Stimulated activated CD4-positive, alpha-beta T cell treated with anti-CD3 and anti-CD28 coated beads, Interleukin-15, amount 100 ng/mL, for 48 hours (primary cell): ENCODE measurements around the gene GALNT2.

ENCODE experiments used
- DNase-seq, 2 donors: peaks; one replicate each; pipeline ENCODE4 v3.0.0-alpha.2; 2020; ENCODE audit warnings: low read depth in 2 of 2

GALNT2 gene

DNA sequence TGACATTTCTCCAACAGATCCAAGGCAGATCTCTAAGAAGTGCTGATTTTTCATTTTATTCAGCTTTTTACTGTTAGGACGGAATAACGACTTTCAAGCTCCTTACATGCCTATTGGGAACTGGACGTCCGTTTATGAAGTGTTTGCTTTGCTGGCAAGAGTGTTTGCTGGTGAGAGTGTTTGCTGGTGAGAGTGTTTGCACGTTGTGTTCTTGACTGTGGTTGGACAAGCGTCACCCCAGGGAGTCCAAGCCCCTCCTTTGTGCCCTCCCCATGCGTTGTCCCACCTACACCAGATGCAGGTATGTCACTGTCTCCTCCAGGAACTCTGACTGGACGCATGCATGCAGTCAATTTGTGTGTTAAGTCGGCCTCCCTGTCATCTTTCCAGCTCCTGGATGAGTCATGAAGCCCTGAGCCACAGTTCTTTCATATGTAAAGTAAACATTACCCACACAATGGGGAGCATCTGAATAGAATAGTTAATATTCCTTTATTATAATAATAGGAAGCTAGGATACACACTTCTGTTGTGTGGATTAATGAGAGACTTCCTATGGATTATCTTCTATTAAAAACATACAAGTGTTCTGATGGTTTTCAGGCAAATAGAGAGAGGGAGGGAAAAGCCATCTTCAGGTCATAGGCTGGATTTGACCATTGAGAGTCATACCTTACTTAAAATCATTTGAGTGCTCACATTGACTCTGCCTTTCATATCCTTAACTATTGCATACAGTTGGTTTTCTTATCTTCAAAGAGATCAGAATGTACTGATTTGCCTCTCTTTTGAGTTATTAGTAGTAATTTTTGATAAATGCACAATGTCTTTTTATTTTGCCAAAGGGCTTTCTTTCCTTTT lies 119.2 kb downstream of the GALNT2 start:
- DNase-seq, result peak in 1 of 2 donors; percentile 16

DNA sequence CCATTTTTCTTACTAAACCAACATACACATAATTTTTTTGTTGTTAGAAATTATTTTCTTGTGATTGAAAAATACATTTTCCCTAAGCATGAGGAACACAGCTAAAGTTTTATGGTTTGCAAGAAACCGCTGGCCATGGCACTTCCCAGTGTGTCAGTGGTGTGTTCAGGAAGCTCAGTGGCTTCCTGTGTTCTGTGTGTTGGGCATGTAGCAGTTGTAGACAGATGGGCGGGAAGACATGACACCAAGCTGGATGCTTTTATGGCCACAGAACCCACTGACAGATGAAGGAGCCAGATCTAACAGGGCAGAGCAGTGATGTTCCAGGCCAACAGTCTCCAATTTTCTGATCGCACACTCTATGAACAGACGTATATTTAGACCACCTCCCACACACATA lies 119.8 kb downstream of the GALNT2 start:
- no peak for DNase-seq

DNA sequence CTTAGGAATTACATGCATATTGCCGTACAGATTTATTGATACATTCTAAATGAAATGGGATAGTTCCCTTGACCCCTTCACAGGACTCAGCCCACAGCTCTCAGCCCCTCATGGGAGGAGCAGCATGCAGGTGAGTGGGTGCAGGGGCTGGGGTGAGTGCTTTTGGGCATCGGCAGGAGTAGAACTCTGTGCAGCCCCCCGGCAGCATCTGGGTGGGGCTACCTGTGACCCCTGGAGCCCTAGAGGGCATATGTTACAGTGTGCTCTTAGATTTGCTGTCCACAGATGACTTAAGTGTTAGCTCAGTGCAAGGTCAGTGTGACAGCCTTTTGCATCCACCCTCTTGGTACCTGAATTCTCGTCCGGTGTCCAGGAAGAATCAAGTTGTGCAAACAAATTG lies 120.3 kb downstream of the GALNT2 start:
- no peak for DNase-seq

DNA sequence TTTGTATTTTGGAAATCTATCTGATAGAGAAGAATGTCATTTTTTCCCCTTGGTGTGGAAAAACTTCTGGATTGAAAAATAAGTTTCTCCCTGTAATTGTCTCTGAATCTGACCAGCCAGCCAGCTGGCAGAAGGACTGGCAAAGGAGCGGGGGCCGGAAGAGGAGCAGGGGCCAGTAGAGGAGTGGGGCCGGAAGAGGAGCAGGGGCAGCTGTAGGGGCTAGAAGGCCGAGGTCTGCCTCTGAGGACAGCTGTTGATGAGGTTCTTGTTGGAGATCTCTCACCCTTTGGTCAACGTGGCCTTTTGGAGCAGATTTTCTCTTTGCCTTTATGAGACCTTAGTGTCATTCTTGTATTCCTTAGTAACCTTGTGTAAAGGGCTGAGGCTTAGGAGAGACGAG lies 121.8 kb downstream of the GALNT2 start:
- no peak for DNase-seq

GRCh38 chr1:230189341-230189740 lies 122.3 kb downstream of the GALNT2 start:
- no peak for DNase-seq

DNA sequence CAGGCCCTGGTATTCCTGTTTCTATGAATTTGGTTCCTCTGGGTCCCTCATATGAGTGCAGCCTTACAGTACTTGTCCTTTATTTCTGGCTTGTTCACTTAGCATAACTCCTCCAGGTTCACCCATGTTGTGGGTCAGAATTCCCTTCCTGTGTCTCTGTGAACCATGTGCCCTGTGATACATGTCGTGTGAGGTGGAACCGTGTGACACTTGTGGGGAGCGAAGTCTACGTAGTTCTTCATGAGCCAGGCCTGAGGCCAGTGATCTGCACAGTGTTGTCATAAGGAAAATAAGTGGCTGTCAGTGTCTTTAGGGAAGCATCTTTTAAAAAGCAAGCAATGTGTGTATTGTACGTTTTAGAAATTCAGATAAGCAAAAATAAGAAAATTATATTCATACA lies 122.8 kb downstream of the GALNT2 start:
- DNase-seq, result no peak

- DNase-seq, result no peak
Measured at GRCh38 chr1:230191079-230191804, 124.2 kb downstream of the GALNT2 start.

- DNase-seq, result no peak
Measured at GRCh38 chr1:230191855-230192254, 124.8 kb downstream of the GALNT2 start.

DNA sequence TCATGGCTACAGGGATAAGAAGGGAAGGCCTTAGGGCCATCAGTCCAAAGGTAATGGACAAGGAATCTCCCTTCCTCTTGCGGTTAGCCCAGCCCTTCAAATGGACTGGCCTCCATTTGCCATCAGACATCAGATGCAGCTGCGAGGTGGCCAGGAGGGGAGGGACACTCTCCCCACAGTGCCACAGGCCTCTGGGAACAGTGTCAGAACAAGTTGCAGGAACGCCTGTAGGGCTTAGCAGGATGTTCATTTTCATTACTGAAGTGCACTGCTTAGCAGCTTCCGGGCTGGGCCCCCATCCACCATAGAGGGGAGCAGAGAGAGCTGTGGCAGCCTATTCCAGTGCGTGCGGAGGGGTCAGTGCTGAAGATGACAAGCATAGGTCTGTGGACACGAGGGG lies 127.5 kb downstream of the GALNT2 start:
- DNase-seq, result no peak

DNA sequence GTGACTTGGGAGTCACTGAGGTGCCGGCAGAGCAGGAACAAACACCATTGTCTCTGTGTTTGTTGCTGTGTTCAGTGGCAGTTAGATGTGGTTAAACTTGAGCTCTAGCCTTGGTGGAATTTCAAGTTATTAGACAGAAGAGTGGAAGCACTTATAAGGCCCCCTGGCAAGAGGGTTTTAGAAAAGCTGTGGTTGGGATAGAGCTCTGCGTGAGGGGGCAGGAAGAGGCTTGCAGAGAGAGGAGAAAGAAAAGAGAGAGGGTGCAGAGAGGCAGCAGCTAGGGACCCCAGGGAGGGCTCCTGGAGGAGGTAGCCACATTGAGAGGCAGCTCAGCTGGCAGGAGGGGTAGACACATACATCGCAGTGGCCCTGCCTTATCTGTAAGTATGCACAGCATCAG lies 128.2 kb downstream of the GALNT2 start:
- DNase-seq, result no peak

- DNase-seq, result no peak
Measured at GRCh38 chr1:230196077-230196476, 129.0 kb downstream of the GALNT2 start.

GRCh38 chr1:230197644-230198567 lies 130.9 kb downstream of the GALNT2 start:
- DNase-seq, result no peak

GRCh38 chr1:230199034-230199433 lies 132.0 kb downstream of the GALNT2 start:
- DNase-seq, result no peak

DNA sequence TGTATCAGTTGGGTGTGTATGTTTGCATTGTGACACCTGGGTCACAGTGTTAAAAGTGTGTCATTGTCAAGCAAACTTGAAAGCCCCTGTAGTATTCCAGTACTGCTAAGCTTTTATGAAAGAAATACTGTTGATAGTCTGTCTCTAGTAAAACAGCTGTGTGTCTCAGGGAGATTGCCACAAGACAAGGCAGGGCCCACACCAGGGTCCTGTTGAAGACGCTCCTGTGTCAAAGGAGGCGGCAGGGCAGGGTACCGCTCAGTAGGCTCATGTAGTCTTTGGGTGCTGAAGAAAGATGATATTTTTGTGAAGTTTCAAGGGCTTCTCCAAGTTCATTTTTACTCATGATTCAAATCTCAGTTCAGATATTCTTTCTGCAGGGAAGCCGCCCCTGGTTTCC lies 132.5 kb downstream of the GALNT2 start:
- no peak for DNase-seq

DNA sequence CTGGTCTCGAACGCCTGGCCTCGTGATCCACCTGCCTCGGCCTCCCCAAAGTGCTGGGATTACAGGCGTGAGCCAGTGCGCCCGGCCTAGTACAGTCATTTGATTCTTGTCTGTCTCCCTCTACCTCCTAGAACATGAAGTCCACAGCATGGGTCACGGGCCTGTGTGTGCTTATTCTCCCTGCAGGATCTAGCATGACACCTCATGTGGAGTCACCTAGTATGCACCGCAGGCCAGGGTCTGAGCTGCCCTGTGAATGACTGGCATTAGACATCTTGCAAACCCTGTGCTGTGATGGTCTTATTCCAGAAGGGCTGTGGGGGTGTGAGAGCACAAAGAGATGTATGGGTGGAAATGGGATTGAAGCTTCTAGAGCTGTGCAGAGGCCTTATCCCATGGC lies 133.2 kb downstream of the GALNT2 start:
- no peak for DNase-seq

DNA sequence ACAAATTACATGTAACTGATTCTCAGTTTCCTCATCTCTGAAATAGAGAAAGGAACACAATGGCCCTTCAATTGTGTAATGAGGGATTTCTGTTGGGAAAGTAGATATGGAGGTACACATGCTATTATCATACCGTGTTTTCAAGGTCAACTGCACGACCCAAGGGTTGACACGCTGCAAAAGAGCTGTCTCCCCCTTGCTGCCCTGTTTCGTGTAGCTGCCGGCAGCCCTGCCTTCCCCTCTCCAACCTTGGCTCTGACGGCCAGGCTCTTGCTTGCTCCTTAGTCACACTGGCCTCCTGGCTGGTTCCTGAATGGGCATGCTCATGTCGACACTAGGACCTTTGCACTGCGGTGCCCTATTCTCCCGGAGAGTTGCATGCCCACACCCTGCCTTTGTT lies 134.4 kb downstream of the GALNT2 start:
- no peak for DNase-seq

GRCh38 chr1:230204842-230205241 lies 137.8 kb downstream of the GALNT2 start:
- no peak for DNase-seq

DNA sequence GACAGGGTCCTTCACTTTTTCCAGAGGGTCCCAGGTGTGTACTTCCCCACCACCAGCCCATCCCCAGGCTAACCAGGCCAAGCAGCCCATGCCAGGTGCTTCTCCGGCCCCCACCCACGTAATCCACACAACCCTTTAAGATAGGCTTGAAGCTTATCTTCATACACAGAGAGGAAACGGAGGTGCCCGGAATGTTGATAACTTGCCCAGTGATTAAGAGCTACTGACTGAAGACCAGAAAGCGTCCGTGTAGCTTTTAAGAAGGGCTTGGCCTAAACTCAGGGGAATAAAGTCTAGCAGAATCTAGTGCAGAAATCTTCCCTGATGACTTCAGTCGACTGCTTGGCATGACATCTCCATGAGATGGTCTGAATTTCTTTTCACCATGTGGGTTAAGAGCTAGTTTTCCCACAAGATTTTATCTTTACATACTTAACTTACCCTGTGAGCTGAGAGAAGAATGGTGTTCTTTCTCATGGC lies 138.7 kb downstream of the GALNT2 start:
- no peak for DNase-seq

DNA sequence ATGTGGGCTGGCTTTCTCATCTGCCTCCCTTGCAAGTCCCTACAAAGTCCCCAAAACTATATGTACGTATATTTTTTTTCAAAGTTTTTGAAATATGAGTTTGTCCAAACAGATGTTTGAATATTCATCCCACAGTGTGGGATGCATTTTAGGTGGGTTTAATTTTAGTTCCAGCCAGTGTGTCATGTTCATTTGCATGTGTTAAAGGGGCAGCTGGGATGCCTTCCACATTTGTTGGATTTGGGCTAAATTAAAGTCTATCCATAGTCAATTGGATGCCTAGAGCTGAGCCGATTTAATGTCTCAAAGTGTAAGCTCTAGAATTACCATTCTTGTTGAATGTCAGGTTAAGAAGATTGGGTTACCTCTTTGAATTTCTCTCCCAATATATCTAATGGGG lies 139.2 kb downstream of the GALNT2 start:
- DNase-seq, result no peak

DNA sequence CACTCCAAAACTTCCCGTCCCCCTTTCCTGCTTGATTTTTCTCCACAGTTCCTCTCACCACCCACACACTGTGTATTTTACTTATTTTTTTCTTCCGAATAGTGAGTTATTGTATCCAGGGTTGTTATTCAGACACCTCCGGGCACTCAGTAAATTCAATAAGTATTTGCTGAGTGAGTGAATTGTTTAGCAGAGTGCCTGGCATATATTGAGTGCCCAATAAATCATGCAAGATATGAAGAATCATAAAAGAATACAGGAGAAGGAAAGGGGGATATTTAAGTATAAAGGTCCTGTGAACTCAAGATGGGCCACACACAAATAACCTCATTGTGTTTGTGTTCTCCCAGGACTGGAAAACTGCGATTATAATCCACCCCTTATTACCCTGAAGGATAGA lies 139.9 kb downstream of the GALNT2 start:
- DNase-seq, result no peak

DNA sequence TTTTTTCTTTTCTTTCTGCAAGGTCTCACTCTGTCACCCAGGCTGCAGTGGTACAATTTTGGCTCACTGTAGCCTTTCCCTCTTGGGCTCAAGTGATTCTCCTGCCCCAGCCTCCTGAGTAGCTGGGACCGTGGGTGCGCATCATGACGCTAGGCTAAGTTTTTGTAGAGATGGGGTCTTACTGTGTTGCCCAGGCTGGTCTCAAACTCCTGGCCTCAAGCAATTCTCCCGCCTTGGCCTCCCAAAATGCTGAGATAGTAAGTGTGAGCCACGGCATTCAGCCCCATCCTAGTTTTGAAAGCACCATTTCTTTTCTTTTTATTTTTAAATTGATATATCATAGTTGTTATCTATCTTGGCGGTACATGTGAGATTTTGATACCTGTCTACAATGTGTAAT lies 140.6 kb downstream of the GALNT2 start:
- DNase-seq, result no peak
